NCI-H187 treated with DMSO at 0.1 percent for 48 hours (cell line): ENCODE results near the gene S1PR3.

Source experiments
- DNase-seq: peaks from one replicate; lab custom pipeline; 2025; lab: John Stamatoyannopoulos, UW

S1PR3 gene

GRCh38 chr9:88993327-88993726, 2.1 kb downstream of the S1PR3 start:
- DNase-seq, result no peak

DNA sequence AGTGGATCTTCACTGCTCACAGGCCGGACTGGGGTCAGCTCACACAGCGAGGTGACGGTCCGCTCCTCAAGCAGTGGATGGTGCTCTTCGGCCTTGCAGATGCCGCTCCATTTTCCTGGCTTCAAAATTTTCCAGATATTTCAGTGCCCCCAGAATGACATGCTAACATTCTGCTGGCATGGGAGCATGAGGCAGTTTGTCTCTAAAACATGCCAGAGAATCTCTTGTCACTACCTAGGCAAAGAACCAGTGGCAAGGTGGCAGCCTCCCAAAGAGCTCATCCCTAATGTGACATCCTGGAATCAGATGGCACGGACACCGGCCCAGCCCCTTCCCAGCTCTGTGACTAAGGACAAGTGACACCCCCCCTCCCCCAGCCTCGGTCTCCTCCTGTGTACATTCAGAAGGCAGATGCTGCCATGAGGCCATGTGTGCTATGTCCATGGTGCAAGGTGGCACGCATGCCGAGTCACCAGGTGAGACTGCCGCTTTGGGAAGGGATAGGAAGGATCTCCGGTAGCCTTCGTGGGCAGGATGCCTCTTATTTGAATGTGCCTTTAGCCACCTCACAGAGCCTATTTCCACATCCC, 2.7 kb downstream of the S1PR3 start:
- DNase-seq, result no peak

DNA sequence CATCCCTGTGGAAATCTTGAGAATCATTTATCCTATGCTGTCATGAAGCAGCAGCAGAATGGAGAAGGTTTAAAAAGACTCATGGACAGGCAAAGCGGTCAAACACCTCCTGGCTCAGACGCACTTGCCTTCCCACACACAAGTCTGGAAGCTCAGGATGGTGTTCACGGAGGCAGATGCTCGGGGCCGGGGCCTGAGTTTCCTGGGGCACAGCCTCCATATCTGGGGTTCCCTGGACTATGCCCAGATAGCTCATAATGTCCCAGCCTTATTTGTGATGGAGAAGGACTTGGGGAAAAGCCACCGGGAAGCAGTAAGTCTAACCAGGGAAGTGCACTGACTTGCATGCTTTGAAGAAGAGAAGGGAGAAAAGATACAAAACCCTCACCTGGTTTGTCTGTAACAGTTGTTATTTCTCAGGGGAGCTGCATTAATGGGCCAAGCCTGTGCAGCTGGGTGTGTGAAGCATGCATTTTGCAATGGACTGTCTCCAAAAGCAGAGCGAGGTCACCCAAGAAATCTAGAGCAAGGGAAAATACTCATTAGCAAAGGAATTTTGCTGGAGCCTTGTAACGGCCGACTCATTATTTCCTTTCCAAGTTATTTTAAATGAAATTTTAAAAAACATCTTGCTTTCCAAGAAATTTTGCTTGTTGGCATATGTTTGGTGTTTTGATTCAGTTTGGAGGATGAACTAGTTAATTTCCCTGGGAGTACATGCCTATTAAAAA, 3.4 kb downstream of the S1PR3 start:
- no peak for DNase-seq

- DNase-seq, result no peak
Measured at GRCh38 chr9:88995200-88995577, 3.9 kb downstream of the S1PR3 start.

- no peak for DNase-seq
Measured at GRCh38 chr9:88995627-88996026, 4.4 kb downstream of the S1PR3 start.

- no peak for DNase-seq
Measured at GRCh38 chr9:88996046-88996920, 5.0 kb downstream of the S1PR3 start.

DNA sequence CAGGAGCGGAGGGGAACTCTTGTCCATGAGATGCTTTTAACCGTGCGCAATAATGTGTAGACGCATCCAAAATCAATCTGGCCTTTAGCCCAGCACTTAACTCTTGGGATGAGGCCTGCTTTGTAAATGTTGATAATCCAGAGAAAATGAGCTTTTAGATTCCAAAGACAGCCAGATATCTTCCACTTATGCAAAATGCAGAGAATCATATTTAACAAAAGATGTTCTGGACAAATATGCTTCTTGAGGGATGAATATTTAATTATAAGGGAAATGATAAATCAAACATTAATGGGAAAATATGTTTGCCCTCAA, 5.6 kb downstream of the S1PR3 start:
- no peak for DNase-seq

GRCh38 chr9:88997646-88998045, 6.4 kb downstream of the S1PR3 start:
- DNase-seq, result no peak

DNA sequence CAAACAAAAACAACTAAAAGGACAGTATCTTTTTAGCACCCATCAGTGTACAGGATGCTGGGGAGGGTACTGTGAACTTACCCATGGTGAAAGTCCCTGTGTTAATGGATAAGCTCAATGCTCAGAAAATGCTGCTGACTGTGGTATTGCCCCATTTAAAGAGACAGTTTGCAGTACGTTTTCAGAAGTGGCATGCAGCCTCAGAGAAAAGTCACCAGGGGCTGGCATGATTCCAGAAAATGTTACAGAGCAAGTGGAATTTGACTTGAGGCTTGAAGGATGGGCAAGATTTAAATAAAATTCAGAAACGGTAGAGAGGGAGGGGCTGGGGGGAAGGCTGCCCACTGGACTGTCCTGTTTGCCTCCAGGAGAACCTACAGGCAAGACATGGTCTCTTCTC, 7.2 kb downstream of the S1PR3 start:
- no peak for DNase-seq

- no peak for DNase-seq
Measured at GRCh38 chr9:88998911-88999310, 7.6 kb downstream of the S1PR3 start.

DNA sequence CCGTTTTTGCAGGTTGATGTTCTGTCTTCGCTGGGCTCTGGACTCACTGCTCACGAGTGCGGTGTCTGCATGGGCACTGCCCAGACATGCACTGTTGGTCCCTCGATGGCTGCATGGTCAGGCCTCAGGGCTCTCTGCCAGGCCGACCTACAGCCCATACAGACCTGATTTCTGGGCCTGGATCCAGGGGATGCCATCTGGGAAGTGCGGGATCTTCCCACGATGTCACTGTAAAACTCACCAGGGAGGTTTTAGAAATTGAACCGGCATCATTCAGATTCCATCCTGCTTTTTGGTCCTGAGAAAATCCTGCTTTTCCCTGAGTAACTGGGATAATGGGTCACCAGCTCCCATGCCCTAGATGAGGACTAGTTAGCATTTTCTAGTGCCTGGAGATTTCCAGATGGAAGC, 9.1 kb downstream of the S1PR3 start:
- no peak for DNase-seq

DNA sequence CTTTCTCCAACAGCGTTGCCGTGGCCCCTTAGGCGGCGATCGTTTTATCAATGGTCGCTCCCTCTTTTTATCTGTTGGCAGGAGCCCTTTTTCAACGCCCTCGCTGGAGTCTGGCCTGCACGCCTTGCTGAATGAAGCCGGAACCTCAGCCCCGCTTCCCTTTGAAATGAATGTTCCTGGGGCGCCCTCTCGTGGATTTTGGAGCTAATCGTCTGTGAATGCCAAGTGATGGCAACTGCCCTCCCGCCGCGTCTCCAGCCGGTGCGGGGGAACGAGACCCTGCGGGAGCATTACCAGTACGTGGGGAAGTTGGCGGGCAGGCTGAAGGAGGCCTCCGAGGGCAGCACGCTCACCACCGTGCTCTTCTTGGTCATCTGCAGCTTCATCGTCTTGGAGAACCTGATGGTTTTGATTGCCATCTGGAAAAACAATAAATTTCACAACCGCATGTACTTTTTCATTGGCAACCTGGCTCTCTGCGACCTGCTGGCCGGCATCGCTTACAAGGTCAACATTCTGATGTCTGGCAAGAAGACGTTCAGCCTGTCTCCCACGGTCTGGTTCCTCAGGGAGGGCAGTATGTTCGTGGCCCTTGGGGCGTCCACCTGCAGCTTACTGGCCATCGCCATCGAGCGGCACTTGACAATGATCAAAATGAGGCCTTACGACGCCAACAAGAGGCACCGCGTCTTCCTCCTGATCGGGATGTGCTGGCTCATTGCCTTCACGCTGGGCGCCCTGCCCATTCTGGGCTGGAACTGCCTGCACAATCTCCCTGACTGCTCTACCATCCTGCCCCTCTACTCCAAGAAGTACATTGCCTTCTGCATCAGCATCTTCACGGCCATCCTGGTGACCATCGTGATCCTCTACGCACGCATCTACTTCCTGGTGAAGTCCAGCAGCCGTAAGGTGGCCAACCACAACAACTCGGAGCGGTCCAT, 10.0 kb downstream of the S1PR3 start:
- no peak for DNase-seq

DNA sequence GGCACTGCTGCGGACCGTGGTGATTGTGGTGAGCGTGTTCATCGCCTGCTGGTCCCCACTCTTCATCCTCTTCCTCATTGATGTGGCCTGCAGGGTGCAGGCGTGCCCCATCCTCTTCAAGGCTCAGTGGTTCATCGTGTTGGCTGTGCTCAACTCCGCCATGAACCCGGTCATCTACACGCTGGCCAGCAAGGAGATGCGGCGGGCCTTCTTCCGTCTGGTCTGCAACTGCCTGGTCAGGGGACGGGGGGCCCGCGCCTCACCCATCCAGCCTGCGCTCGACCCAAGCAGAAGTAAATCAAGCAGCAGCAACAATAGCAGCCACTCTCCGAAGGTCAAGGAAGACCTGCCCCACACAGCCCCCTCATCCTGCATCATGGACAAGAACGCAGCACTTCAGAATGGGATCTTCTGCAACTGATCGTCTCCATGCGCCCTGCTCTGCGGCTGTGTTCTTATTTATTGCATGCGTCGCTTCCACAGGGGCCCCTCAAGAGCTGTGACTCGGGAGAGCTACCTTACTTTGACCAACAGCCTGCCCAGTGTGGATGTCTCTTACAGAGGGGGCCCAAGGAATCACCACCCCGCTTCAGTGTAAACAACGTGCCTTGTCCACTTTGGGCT, 10.8 kb downstream of the S1PR3 start:
- no peak for DNase-seq

GRCh38 chr9:89002987-89003386, 11.7 kb downstream of the S1PR3 start:
- no peak for DNase-seq

GRCh38 chr9:89005323-89005722, 14.1 kb downstream of the S1PR3 start:
- no peak for DNase-seq

DNA sequence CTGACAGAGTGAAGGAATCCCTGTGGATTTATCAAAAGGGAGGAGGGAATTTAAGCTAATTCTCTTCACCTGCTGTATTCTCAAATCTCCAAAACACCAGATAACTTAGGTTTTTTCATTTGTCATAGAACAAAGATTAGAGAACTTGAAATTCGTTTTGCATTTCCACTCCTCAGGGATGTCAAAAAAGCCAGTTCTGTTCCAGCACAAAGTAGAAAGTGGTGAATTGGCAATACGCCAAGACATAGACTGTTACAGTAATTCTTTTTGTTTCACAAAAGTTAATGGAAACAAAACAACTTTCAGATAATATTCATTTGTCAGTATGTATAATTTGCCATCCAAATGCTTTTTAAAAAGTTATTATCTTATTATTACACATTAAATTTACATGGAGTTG, 15.0 kb downstream of the S1PR3 start:
- DNase-seq, result no peak

GRCh38 chr9:89006996-89007967, 16.0 kb downstream of the S1PR3 start:
- no peak for DNase-seq

DNA sequence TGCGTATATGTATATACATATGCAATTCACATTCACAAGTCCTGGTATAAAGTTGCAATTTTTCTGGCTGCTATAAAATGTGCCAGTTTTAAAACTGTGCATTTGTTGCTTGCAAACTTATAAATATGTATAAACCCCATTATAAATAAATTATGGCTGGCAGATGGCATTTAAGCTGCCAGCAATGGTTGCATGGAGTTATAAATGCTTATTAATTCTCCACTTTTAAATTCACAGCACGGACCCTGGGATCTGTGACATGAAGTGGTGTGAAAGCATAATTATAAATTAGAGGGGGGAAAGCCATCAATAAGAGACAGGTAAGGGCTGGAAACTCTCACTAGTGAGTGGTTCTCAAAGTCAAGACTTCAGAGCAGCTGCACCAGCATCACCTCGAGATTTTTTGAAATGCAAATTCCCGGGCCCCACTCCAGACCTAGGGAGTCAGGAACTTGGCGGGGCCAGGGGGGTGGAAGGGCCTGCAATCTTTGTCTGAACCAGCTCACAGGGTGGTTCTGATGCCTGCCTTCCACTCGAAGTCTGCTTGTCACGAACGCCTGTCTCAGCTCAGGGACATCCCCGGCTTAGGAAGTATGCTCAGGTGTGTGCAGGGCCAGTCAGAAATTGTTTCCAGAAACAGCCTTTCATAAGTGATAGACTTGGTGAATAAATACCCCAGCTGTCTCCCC, 16.9 kb downstream of the S1PR3 start:
- no peak for DNase-seq

- DNase-seq, result no peak
Measured at GRCh38 chr9:89008744-89009545, 17.7 kb downstream of the S1PR3 start.
